Measurements from ENCODE around the gene GNAT1.

DNA sequence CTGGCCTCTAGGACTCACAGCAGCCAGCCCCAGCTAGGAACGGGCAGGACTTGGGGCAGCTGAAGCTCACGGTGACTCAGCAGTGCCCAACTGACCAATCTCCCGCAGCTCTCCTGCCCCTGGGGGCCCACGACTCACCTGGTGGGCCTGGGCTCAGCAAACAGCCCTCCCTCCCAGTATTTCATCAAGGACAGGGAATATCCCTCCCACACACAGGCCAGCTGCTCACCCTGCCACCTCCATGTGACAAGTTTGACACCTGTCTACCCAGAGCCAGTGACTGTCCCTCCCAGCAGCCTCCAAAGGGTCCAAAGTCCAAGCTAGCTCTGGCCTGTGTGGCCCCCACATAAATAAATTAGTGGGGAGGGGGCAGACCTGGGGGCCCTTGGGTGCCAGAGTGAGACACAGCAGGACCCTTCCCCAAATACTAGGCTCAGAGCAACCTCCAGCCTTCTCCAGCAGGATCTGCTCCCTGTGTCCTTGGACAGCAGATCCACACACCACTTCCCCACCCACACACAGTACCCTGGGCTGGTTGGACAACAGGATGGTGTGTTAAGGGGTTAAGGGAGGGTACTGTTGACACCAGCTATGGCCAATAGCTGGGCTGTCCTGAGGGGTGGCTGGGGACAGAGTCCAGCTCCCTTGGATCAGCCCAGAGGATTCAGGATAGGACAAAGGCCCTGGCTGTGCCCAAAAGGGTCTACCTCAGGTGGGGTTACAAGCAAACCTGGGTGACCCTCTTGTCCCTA is 4.3 kb downstream of the GNAT1 start:
- TF ChIP-seq CTCF (IDR thresholded peaks at IDR 0.05) (no peak), POLR2A (IDR thresholded peaks at IDR 0.05) (no peak)
